Measurements from ENCODE around the gene NCKAP5. TPM values are rescaled to one million over a fixed set of nuclear protein-coding genes. Genes with fewer than 3 reads are reported as not detected.

NCKAP5 gene
- total and polyA plus RNA-seq, 9 of the 15 experiments (the other 6 are each of a cell fraction or from before 2014, with no cell fraction given): not detected

DNA sequence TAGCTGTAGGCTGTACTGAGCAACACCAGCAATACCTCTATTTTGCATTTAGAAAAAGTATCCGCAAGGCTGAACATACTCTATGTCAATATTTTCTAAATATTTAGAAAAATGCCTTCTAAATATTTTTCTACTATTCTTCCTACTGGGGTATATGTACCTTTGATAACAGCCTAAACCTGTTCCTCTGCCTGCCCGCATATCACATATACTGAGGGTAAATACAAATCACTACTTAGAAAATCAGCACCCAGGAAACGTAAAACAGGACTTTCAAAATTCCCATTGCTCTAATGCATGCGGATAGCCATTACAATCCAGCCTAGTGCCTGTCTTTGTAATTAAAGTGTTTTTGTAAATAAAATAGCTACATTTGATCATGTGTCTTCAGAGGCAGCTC is 56.1 kb downstream of the NCKAP5 start:
- TF ChIP-seq ATF4 (CRISPR knock-in tag; IDR thresholded peaks at IDR 0.05): no peak
- TF ChIP-seq, protein P1, sequence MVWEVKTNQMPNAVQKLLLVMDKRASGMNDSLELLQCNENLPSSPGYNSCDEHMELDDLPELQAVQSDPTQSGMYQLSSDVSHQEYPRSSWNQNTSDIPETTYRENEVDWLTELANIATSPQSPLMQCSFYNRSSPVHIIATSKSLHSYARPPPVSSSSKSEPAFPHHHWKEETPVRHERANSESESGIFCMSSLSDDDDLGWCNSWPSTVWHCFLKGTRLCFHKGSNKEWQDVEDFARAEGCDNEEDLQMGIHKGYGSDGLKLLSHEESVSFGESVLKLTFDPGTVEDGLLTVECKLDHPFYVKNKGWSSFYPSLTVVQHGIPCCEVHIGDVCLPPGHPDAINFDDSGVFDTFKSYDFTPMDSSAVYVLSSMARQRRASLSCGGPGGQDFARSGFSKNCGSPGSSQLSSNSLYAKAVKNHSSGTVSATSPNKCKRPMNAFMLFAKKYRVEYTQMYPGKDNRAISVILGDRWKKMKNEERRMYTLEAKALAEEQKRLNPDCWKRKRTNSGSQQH (CRISPR knock-in tag; IDR thresholded peaks at IDR 0.05): no peak
- no peak for TF ChIP-seq HOXB6 (CRISPR knock-in tag; IDR thresholded peaks at IDR 0.05; ENCODE audit: borderline replicate concordance)
- no peak for TF ChIP-seq MYC (IDR thresholded peaks at IDR 0.05; ENCODE audit: low read depth, low read length)
- no peak for TF ChIP-seq MYC (CRISPR knock-in tag; IDR thresholded peaks at IDR 0.05; ENCODE audit: borderline replicate concordance, low read depth)
- TF ChIP-seq ESRRB (CRISPR knock-in tag; IDR thresholded peaks at IDR 0.05; ENCODE audit: borderline replicate concordance): no peak
- TF ChIP-seq RUNX1 (IDR thresholded peaks at IDR 0.05; ENCODE audit: low read depth): no peak
- no peak for TF ChIP-seq ZNF444 (CRISPR knock-in tag; IDR thresholded peaks at IDR 0.05)
- no peak for TF ChIP-seq ZNF695 (CRISPR knock-in tag; IDR thresholded peaks at IDR 0.05)
- no peak for TF ChIP-seq ZNF766 (CRISPR knock-in tag; conservative IDR thresholded peaks at IDR 0.05)
- no peak for TF ChIP-seq EZH2 (IDR thresholded peaks at IDR 0.05; ENCODE audit: borderline replicate concordance, low read depth, low read length)
- TF ChIP-seq NFIC (IDR thresholded peaks at IDR 0.05): no peak
- TF ChIP-seq ZZZ3 (IDR thresholded peaks at IDR 0.05): no peak
- no peak for TF ChIP-seq BDP1 (IDR thresholded peaks at IDR 0.05; ENCODE audit: insufficient read depth, insufficient read length)
- TF ChIP-seq DNMT1 (IDR thresholded peaks at IDR 0.05): no peak
- no peak for TF ChIP-seq NCOA6 (IDR thresholded peaks at IDR 0.05)
- FAIRE-seq: no peak
- DNase-seq (ENCODE audit: extremely low read depth in 1 of 4, low spot score in 3 of 4): no peak
- no TSS peak for BruUV-seq (replicated peaks)
- Histone ChIP-seq H3K36me3 (ENCODE audit: control insufficient read depth, insufficient read depth, low read length) (no peaks in the 10 kb centered on the region), H3K9me1 (ENCODE audit: control insufficient read depth, insufficient read depth, low read length) (no peaks in the 10 kb centered on the region), H3K9ac (ENCODE audit: insufficient read depth in 1 of 2, low read depth in 2 of 2, low read length in 2 of 2) (no peak overlapping the region), H3K4me2 (ENCODE audit: insufficient read depth, low read length) (no peak overlapping the region), H3K79me2 (ENCODE audit: control insufficient read depth, insufficient read depth, low read length) (no peaks in the 10 kb centered on the region), H2AFZ (ENCODE audit: low read depth, low read length) (no peak overlapping the region), H3K4me1 (replicated peaks in 1 of 2; ENCODE audit: control insufficient read depth in 2 of 2, insufficient read depth in 2 of 2, low read length in 2 of 2) (no peaks in the 10 kb centered on the region), H3K27me3 (ENCODE audit: control insufficient read depth in 2 of 2, insufficient read depth in 2 of 2, low read length in 2 of 2) (no peaks in the 10 kb centered on the region), H3K4me3 (no peak overlapping the region), H3K9me3 (replicated peaks; ENCODE audit: control insufficient read depth, insufficient read depth, low read depth, low read length) (no peaks in the 10 kb centered on the region; the same call in 1 of the 2 replicates), H4K20me1 (replicated peaks; ENCODE audit: control insufficient read depth, insufficient read depth, low read length) (no peaks in the 10 kb centered on the region), H3K27ac (ENCODE audit: extremely low read depth, low read depth, low read length) (no peak overlapping the region)
- no peak for ATAC-seq
- in situ Hi-C loops (cut with MboI): no loop called here
- ChIA-PET POLR2A (interaction anchor here (1.0 kb wide), 1 partner anchor 15 kb away, joined by 3 read pairs; no protein-coding TSS in a partner anchor), CTCF (ENCODE audit: low intra/inter-chr PET ratio) (no interaction called here)
- WGBS (ENCODE audit: insufficient coverage, low coverage, missing lambda C conversion rate): 0% methylated on average over 4 of the region's 4 CpGs
- intact Hi-C loops (cut with micrococcal nuclease): no loop called here

Measured in K562 (cell line).